HG02642 (cell line): ENCODE data around the gene SRP14.
"Not testable (repeated sequence)": the region's sequence is repeated elsewhere in the genome, so short reads cannot be mapped to it uniquely, and the experiment has no call there.

Experiments
- ATAC-seq: cut with Tn5 transposase; IDR thresholded peaks from one replicate; pipeline ENCODE4 v1.9.1; 2021; ENCODE audit warnings: mild to moderate bottlenecking; ENCODE audit not compliant: unreplicated experiment, poor library complexity

The SRP14 gene

GRCh38 chr15:40032125-40032839 lies 6.7 kb downstream of the SRP14 start:
- no peak for ATAC-seq

GRCh38 chr15:40031300-40031699 lies 7.7 kb downstream of the SRP14 start:
- ATAC-seq: no peak

- no peak for ATAC-seq
Measured at GRCh38 chr15:40029979-40030893, 8.7 kb downstream of the SRP14 start.

- no peak for ATAC-seq
Measured at GRCh38 chr15:40028853-40029252, 10.1 kb downstream of the SRP14 start.

GRCh38 chr15:40028193-40028592 lies 10.8 kb downstream of the SRP14 start:
- ATAC-seq: no peak

- no peak for ATAC-seq
Measured at GRCh38 chr15:40016224-40016865, 22.6 kb downstream of the SRP14 start.

GRCh38 chr15:40014390-40014789 lies 24.6 kb downstream of the SRP14 start:
- ATAC-seq: no peak

GRCh38 chr15:40013372-40013771 lies 25.6 kb downstream of the SRP14 start:
- ATAC-seq: not testable (repeated sequence)

GRCh38 chr15:40011303-40011702 lies 27.7 kb downstream of the SRP14 start:
- no peak for ATAC-seq

GRCh38 chr15:40010686-40011085 lies 28.3 kb downstream of the SRP14 start:
- ATAC-seq: no peak

GRCh38 chr15:40008061-40008765 lies 30.8 kb downstream of the SRP14 start:
- ATAC-seq: no peak

GRCh38 chr15:40006646-40007045 lies 32.3 kb downstream of the SRP14 start:
- no peak for ATAC-seq

GRCh38 chr15:40006003-40006402 lies 33.0 kb downstream of the SRP14 start:
- no peak for ATAC-seq

- no peak for ATAC-seq
Measured at GRCh38 chr15:40003116-40003916, 35.7 kb downstream of the SRP14 start.

GRCh38 chr15:40002295-40002694 lies 36.7 kb downstream of the SRP14 start:
- no peak for ATAC-seq

GRCh38 chr15:39999538-40000200 lies 39.3 kb downstream of the SRP14 start:
- no peak for ATAC-seq

- no peak for ATAC-seq
Measured at GRCh38 chr15:39998511-39999077, 40.4 kb downstream of the SRP14 start.

- ATAC-seq: no peak
Measured at GRCh38 chr15:39997639-39998038, 41.3 kb downstream of the SRP14 start.

GRCh38 chr15:39997031-39997430 lies 42.0 kb downstream of the SRP14 start:
- no peak for ATAC-seq
